NCI-H446 (cell line): ENCODE data around the gene MRPL37.
"Not testable (repeated sequence)": the region's sequence is repeated elsewhere in the genome, so short reads cannot be mapped to it uniquely, and the experiment has no call there.

Source experiments
- DNase-seq, 2 experiments: peaks; one replicate each; lab custom pipeline; 2025; lab: John Stamatoyannopoulos, UW

MRPL37 gene

GRCh38 chr1:54219688-54220003 lies 19.7 kb downstream of the MRPL37 start:
- no peak for DNase-seq

- DNase-seq, result no peak
Observed at GRCh38 chr1:54220004-54220811, 20.2 kb downstream of the MRPL37 start.

GRCh38 chr1:54221113-54221834 lies 21.3 kb downstream of the MRPL37 start:
- DNase-seq, result no peak

- peak in 1 of 2 experiments; percentile 13 for DNase-seq
Observed at GRCh38 chr1:54221867-54222484, 22.0 kb downstream of the MRPL37 start.

- DNase-seq, result no peak
Observed at GRCh38 chr1:54222711-54223110, 22.7 kb downstream of the MRPL37 start.

- DNase-seq, result no peak
Observed at GRCh38 chr1:54223441-54224202, 23.7 kb downstream of the MRPL37 start.

GRCh38 chr1:54224233-54224632 lies 24.3 kb downstream of the MRPL37 start:
- DNase-seq, result no peak

- DNase-seq, result no peak
Observed at GRCh38 chr1:54225378-54225777, 25.4 kb downstream of the MRPL37 start.

- DNase-seq, result no peak
Observed at GRCh38 chr1:54225986-54226559, 26.1 kb downstream of the MRPL37 start.

GRCh38 chr1:54227091-54227602 lies 27.2 kb downstream of the MRPL37 start:
- DNase-seq, result peak; percentile 47 to 82

GRCh38 chr1:54227891-54228310 lies 27.9 kb downstream of the MRPL37 start:
- peak in 1 of 2 experiments; percentile 57 for DNase-seq

- no peak for DNase-seq
Observed at GRCh38 chr1:54228638-54229079, 28.7 kb downstream of the MRPL37 start.

- peak; percentile 39 to 56 for DNase-seq
Observed at GRCh38 chr1:54229281-54229891, 29.4 kb downstream of the MRPL37 start.

- DNase-seq, result no peak
Observed at GRCh38 chr1:54230507-54231339, 30.8 kb downstream of the MRPL37 start.

- DNase-seq, result not testable (repeated sequence)
Observed at GRCh38 chr1:54233196-54233595, 33.2 kb downstream of the MRPL37 start.

GRCh38 chr1:54234284-54234683 lies 34.3 kb downstream of the MRPL37 start:
- DNase-seq, result no peak

- DNase-seq, result no peak
Observed at GRCh38 chr1:54237586-54237985, 37.6 kb downstream of the MRPL37 start.

- no peak for DNase-seq
Observed at GRCh38 chr1:54238353-54239034, 38.5 kb downstream of the MRPL37 start.

GRCh38 chr1:54239035-54239383 lies 39.0 kb downstream of the MRPL37 start:
- no peak for DNase-seq

GRCh38 chr1:54239631-54240031 lies 39.7 kb downstream of the MRPL37 start:
- DNase-seq, result no peak
